ENCODE results near the gene KIAA0513.

KIAA0513 gene

GRCh38 chr16:85085721-85086120 is 58.1 kb downstream of the KIAA0513 start:
- in situ Hi-C loops (cut with MboI; ENCODE audit: low sequenced_read_pairs), result no loop called here

GRCh38 chr16:85086347-85087291 is 59.0 kb downstream of the KIAA0513 start:
- in situ Hi-C loops (cut with MboI; ENCODE audit: low sequenced_read_pairs), result no loop called here

GRCh38 chr16:85087899-85088569 is 60.4 kb downstream of the KIAA0513 start:
- in situ Hi-C loops (cut with MboI; ENCODE audit: low sequenced_read_pairs), result no loop called here

- in situ Hi-C loops (cut with MboI; ENCODE audit: low sequenced_read_pairs), result no loop called here
These were observed 61.1 kb downstream of the KIAA0513 start for GRCh38 chr16:85088570-85089199.

- in situ Hi-C loops (cut with MboI; ENCODE audit: low sequenced_read_pairs), result no loop called here
These were observed 61.9 kb downstream of the KIAA0513 start for GRCh38 chr16:85089525-85089924.

- in situ Hi-C loops (cut with MboI; ENCODE audit: low sequenced_read_pairs), result no loop called here
These were observed 62.6 kb downstream of the KIAA0513 start for GRCh38 chr16:85090181-85090580.

GRCh38 chr16:85090873-85091521 is 63.4 kb downstream of the KIAA0513 start:
- in situ Hi-C loops (cut with MboI; ENCODE audit: low sequenced_read_pairs), result no loop called here

- in situ Hi-C loops (cut with MboI; ENCODE audit: low sequenced_read_pairs), result no loop called here
These were observed 63.9 kb downstream of the KIAA0513 start for GRCh38 chr16:85091522-85091910.

- in situ Hi-C loops (cut with MboI; ENCODE audit: low sequenced_read_pairs), result no loop called here
These were observed 64.7 kb downstream of the KIAA0513 start for GRCh38 chr16:85092309-85092708.

- in situ Hi-C loops (cut with MboI; ENCODE audit: low sequenced_read_pairs), result no loop called here
These were observed 65.3 kb downstream of the KIAA0513 start for GRCh38 chr16:85092851-85093250.

- in situ Hi-C loops (cut with MboI; ENCODE audit: low sequenced_read_pairs), result no loop called here
These were observed 66.1 kb downstream of the KIAA0513 start for GRCh38 chr16:85093705-85094104.

- in situ Hi-C loops (cut with MboI; ENCODE audit: low sequenced_read_pairs), result no loop called here
These were observed 66.7 kb downstream of the KIAA0513 start for GRCh38 chr16:85094176-85094805.

- in situ Hi-C loops (cut with MboI; ENCODE audit: low sequenced_read_pairs), result no loop called here
These were observed 67.2 kb downstream of the KIAA0513 start for GRCh38 chr16:85094812-85095211.

- in situ Hi-C loops (cut with MboI; ENCODE audit: low sequenced_read_pairs), result no loop called here
These were observed 69.3 kb downstream of the KIAA0513 start for GRCh38 chr16:85096921-85097320.

- in situ Hi-C loops (cut with MboI; ENCODE audit: low sequenced_read_pairs), result no loop called here
These were observed 71.0 kb downstream of the KIAA0513 start for GRCh38 chr16:85098565-85098964.

- in situ Hi-C loops (cut with MboI; ENCODE audit: low sequenced_read_pairs), result no loop called here
These were observed 72.7 kb downstream of the KIAA0513 start for GRCh38 chr16:85100265-85100664.

GRCh38 chr16:85101956-85102630 is 74.5 kb downstream of the KIAA0513 start:
- in situ Hi-C loops (cut with MboI; ENCODE audit: low sequenced_read_pairs), result no loop called here

- in situ Hi-C loops (cut with MboI; ENCODE audit: low sequenced_read_pairs), result no loop called here
These were observed 75.8 kb downstream of the KIAA0513 start for GRCh38 chr16:85103114-85104079.

GRCh38 chr16:85104147-85104546 is 76.6 kb downstream of the KIAA0513 start:
- in situ Hi-C loops (cut with MboI; ENCODE audit: low sequenced_read_pairs), result no loop called here

All from hTERT RPE-1 (cell line).